IPS-11a (cell line): ENCODE results near the gene ATXN7L3.
"Not testable (repeated sequence)": the region's sequence is repeated elsewhere in the genome, so short reads cannot be mapped to it uniquely, and the experiment has no call there.

ENCODE experiments used
- H3K4me3 ChIP-seq: one replicate; pipeline ENCODE4 v1.5.1; 2013; ENCODE audit warnings: low read depth, low read length, control low read depth

The ATXN7L3 gene

DNA sequence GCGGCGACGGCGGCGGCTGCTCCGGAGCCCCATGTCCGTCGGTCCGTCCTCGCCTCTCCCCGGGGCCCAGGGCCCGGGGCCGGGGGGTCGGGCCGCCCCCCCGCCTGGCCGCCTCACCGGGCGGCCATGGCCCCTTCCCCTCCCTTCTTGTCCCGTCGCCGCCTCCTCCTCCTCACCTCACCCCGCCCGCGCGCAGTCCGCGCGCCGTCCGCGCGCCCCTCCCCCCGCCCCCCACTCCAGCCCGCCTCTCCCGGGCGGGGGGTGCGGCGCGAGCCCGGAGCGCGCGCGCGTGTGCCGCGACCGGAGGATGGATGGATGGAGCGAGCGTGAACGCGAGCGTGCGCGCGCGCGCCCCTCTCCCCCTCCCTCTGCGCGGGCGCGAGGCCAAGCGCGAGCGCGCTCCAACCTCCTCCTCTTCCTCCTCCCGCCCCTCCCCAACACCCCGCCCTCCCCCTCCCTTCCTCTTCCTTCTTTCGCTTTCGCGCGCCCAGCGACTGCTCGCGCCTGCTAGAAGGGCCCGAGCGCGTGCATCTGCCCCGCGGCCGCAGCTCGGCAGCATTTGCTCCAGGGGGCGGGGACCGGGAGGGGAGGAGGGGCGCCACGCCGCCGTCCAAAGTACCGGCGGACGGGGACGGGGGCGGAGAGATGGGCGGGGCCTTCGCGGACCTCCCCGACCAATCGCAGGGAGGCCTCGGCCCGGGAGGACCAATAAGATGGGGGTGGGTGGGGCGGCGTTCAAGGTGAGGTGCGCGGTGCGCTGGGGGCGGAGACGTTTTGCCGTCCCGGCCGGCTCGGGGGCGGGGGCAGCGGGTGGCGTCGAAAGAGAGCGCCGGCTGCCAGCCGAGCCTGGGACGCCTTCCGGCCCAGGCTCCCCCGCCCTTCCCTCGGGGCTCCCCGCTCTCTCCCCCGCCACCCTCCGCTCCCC, at the start of gene ATXN7L3:
Gene ATXN7L3 (minus strand): TSS at position 332 of the 925 bp plus-strand sequence. CDS start 1,814 bp downstream, outside the sequence.
- H3K4me3 ChIP-seq: peak within 1 kb of the TSS; percentile 81

DNA sequence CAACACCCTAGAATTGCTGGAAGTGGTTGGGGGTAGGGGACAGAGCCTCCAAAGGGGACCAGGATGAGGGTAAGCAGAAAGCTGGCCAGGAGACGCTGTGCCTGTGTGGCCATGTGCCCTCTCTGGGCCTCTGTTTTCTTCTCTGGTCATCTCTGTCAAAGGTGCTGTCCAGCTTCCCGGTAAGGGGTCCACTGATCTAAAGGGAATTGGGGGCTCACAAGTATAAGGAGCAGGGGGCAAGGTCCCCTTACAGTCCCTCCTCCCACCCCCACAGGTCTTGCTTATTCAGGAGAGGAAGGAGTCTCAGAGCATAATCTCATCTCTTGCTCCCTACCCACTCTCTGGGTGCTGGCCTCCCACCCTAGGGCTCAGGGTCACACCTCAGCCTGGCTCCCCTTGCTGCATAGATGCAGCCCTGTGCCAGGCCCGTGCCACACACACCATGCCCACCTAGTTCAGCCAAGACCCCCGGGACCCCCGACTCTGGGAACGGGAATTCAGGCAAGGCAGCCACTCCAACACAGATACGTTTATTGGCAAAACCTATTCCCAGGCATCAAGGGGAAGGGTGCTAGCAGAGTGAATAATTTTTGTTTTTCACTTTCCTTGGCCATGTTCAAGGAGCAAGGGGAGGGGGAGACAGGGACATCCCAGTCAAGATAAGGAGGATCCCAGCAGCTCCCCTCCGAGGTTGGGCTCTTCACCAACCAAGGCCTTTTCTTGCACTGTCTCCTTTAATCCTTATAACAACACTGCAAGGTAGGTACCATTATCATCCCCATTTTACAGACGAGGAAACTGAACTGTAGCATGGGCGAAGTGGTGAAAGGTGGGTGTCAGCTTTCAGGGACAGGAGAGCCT, 48.4 kb upstream of the ATXN7L3 start:
- no peak overlapping the region for H3K4me3 ChIP-seq

- H3K4me3 ChIP-seq: no peak overlapping the region
These were observed 47.8 kb upstream of the ATXN7L3 start for GRCh38 chr17:44247440-44247841.

DNA sequence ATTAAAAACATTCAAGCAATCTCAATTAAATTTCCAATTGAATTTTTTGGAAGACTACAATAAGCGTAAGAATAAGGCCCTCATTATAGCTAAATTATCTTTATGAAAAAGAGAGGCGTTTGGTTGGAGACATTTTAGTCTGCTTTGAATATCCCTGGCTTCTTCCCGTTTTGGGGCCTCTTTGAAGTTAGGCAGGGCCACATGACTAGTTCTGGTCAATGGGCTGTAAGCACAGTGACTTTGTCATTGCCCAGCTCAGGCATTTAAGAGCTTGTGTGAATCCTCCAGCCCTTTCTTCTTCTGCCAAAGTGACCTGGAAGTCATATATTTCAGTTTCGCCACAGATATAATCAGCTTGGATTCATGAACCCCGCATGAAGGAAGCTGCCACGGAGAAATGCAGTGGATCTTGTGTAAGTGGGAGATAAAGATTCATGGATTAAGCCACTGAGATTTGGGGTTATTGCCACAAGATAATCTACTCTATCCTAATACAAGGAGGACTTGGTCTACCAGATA, 41.5 kb upstream of the ATXN7L3 start:
- no peak overlapping the region for H3K4me3 ChIP-seq

DNA sequence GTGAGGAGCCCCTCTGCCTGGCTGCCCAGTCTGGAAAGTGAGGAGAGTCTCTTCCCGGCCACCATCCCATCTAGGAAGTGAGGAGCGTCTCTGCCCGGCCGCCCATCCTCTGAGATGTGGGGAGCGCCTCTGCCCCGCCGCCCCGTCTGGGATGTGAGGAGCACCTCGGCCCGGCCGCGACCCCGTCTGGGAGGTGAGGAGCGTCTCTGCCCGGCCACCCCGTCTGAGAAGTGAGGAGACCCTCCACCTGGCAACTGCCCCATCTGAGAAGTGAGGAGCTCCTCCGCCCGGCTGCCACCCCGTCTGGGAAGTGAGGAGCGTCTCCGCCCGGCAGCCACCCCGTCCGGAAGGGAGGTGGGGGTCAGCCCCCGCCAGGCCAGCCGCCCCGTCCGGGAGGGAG, 38.2 kb upstream of the ATXN7L3 start:
- not testable (repeated sequence) for H3K4me3 ChIP-seq

DNA sequence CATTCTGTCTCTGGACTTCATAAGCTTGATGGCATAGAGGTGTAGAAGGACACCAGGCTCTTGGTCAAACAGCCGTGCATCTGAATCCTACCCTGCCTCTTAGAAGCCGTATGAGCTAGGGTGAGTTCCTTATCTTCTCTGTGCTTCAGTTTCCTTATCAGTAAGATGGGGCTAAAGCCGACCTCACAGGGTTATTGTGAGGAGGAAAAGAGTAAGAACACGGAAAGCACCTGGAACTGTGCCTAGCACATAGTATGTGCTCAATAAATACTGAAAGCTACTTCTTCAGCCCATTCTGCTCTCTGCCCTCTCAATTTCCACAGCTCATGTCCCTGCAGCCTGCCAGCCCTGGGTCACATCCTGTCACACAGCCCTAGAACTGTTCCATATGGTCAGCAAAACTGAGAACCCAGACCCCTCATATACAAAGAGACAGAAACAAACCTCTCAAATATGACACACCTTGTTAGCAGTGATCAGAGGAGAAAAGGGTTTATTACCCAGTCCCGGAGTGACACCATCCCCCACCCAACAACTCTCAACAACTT, 36.8 kb upstream of the ATXN7L3 start:
- no peak overlapping the region for H3K4me3 ChIP-seq

DNA sequence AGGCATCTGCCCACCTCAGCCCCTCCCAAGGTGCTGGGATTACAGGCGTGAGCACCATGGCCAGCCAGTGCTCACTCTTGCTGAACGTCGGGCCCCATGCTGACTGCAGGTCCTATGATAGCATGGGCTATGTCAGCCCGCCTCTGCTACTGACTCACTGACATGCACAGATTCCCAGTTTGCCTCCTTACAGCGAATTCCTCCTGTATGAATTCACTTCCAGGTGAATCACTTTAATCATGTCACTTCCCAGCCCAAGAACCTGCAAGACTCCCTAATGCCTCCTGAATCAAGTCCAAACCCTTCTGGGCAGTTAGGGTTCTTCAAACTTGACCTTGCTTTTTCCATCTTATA, 35.9 kb upstream of the ATXN7L3 start:
- H3K4me3 ChIP-seq: no peak overlapping the region

GRCh38 chr17:44233582-44233981, 33.9 kb upstream of the ATXN7L3 start:
- no peak overlapping the region for H3K4me3 ChIP-seq

GRCh38 chr17:44232061-44232460, 32.4 kb upstream of the ATXN7L3 start:
- H3K4me3 ChIP-seq: no peak overlapping the region

- no peak overlapping the region for H3K4me3 ChIP-seq
These were observed 30.5 kb upstream of the ATXN7L3 start for GRCh38 chr17:44230140-44230539.

DNA sequence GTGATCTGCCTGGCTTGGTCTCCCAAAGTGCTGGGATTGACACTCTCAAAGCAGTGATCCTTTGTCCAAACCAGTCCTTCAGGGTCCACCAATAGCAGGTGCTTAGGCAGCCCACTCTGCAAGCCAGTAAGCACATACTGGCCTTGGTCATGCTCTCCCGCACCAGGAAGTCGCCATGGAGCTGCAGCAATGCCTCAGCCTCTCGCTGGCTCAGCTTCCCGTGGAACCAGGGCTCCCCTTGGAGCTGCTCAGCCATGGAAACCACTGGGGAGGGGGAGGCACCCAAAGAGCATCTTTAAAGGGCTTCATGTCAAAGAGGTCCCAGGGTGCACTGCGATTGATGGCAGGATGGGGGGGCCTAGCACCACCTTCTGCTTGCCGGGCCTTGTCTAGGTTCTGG, 29.4 kb upstream of the ATXN7L3 start:
- H3K4me3 ChIP-seq: no peak overlapping the region

- no peak overlapping the region for H3K4me3 ChIP-seq
These were observed 23.9 kb upstream of the ATXN7L3 start for GRCh38 chr17:44223541-44224071.

- peak overlapping the region; percentile 67 for H3K4me3 ChIP-seq
These were observed 22.6 kb upstream of the ATXN7L3 start for GRCh38 chr17:44222112-44222869.

DNA sequence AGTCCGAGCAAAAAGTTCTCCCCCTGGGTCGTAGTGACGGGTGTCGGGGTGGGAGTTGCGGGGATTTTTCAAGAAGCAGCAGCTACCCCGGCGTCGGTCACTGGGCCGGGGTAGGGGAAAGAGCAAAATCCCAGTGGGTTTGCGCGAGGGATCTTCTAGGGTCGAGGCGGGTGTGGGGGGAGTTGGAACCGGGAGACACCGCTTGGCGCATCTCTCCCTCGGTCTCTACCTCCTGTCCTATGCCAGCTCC, 22.1 kb upstream of the ATXN7L3 start:
- H3K4me3 ChIP-seq: peak overlapping the region; percentile 67

DNA sequence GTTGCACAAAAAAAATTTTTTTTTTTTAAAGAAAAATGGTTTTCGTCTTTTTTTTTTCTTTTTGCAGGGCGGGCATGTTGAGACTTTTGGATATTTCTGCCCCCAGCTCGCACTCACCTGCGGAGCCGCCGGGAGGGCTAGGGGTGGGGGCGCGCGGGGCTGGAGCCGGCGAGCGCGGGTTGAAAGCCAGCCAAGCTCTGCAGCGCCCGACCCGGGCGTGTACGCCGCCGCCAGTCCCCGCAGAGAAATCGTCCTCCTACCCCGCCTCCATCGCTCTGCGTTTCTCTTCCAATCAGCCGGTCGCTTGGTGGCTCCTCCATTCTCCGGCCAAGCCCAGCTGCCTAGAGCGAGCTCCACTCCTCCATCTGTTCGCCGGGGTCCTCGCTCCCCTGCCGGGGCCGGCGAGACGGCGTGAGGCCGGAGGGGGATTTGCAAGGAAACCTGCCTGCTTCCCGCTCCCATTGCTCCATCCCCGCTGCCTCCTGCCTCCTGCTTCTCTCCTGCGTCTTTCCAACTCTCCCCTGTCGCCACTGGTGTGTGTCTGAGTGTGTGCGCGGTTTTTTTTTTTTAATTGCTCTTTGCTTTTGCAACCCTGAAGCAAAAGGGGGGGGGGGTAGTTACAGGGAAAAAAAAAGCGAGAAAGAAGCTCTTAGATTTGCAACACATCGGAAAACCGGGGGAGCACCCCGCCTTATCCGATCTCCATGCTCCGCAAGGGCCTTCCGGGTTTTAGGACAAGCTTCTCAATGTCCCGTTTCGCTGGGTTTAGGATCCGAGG, 21.6 kb upstream of the ATXN7L3 start:
- H3K4me3 ChIP-seq: peak overlapping the region; percentile 67

DNA sequence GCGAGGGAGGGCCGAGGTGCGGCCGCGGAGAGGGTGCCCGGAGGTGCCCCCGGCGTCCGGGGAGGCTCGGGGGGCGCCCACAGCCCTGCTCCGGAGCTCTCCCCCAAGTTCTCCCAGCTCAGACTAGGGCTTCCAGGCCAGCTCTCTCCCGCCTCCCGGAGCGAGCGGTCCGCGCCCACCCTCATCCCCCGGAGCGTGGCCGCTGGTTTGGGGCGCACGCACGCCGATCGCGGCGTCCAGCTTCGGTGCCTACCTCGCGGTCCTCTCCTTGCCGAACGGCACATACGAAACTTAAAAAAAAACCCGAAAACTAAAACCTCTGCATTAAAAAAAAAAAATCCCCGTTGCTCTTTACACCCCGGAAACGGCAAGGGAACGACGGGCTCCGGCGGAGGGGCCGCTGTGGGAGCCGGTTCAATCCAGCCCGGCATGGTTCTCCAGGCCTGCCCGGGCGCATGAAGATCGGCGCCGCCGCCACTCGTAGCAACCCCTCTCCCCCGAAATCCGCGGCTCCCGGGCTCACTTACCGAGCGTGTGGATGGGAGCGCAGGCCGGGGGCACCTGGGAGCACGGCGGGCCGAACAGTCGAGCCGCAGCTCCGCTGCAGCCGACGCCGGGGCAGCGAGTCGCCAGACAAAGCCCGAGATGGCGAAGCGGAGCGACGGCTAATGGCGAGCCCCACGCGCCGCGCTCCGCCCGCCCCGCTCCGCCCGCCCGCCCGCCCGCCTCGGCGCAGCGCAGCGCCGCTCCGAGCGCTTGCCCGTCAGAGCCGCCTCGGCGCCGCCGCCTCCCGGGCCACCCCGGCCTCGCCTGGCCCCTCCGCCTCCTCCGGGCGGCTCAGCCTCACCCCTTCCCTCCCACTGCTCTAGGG, 20.8 kb upstream of the ATXN7L3 start:
- peak overlapping the region; percentile 80 for H3K4me3 ChIP-seq

DNA sequence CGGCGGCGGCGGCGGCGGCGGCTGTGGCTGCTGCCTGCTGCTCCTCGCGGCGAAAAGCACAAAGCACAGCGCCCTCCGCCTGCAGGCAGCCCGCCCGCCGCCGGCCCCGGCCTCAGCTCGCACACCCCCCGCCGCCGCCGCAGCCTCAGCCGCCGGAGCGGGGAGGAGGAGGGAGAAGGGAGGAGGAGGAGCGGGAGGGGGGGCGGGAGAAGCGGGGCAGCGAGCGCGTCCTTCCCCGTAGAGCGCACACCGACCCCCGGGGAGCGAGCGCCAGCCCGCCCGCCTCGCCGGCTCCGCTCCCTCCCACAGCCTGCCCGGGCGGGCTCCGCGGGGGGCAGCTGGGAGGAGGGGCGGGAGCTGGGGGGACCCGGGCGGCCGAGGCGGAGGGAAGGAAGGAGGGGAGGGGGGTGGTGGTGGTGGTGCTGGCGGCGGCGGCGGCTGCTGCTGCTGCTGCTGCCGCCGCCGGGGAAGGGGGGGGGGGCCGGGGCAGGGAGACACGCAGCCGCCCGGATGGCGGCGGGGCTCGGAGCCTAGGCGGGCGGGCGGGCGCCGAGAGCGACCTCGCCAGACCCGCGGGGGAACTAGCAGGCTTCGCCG, 20.0 kb upstream of the ATXN7L3 start, which contains the start of gene UBTF:
Gene UBTF (minus strand): TSS at position 60 of the 597 bp plus-strand sequence. CDS start 1,446 bp downstream, outside the sequence.
- H3K4me3 ChIP-seq: peak within 1 kb of the TSS; percentile 80

DNA sequence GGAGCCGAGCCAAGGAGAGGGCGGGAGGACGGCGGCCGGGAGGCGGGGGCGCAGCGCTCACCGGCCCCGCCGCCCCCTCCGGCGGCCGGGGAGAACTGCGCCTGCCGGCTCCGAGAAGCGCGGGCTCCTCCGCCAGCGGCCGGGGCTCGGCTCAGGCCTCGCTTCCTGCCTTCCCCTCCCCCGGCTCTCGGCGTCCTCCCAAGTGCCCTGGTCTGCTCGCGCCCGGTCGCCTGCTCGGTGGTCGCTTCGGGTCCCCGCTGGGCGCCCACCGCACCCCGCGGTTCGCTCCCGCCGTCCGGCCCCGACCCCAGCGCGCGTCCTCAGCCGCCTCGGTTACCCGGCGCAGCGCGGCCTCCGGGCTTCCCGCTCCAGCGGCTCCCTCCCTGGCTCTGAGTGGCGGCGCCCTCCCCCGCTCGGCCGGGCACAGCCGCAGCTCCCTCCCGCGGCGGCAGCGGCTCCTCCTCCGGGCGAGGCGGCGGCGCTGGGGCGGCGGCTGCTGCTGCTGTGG, 19.5 kb upstream of the ATXN7L3 start:
- H3K4me3 ChIP-seq: peak overlapping the region; percentile 75
